MM.1S (cell line): ENCODE results near the gene RAD21L1.

Experiments
- DNase-seq: peaks from one replicate; pipeline ENCODE4 v3.0.0-alpha.2; 2015
- H2AFZ ChIP-seq: fragments of 300-600 bp; sonication (generic); 2 replicates; pipeline ENCODE4 v1.6.0; 2016; ENCODE audit warnings: antibody characterized with exemption, low read length
- H3F3A ChIP-seq: fragments of 300-600 bp; sonication (generic); 2 replicates; pipeline ENCODE4 v1.6.1; 2016; ENCODE audit warnings: mild to moderate bottlenecking, antibody characterized with exemption, low read length, moderate library complexity, mixed read lengths; ENCODE audit not compliant: insufficient read depth
- H3K27ac ChIP-seq: fragments of 300-600 bp; sonication (generic); 2 replicates; pipeline ENCODE4 v1.5.1; 2016; ENCODE audit warnings: mild to moderate bottlenecking, low read length
- H3K27me3 ChIP-seq: fragments of 300-600 bp; sonication (generic); replicated peaks from 2 replicates; pipeline ENCODE4 v1.6.0; 2016; ENCODE audit warnings: low read length; ENCODE audit not compliant: insufficient read depth
- H3K36me3 ChIP-seq: fragments of 300-600 bp; sonication (generic); replicated peaks from 2 replicates; pipeline ENCODE4 v1.6.1; 2016; ENCODE audit warnings: mild to moderate bottlenecking, low read length, mixed read lengths; ENCODE audit not compliant: insufficient read depth
- H3K4me1 ChIP-seq: fragments of 300-600 bp; sonication (generic); 2 replicates; pipeline ENCODE4 v1.6.1; 2016; ENCODE audit warnings: low read length, mixed read lengths
- H3K4me2 ChIP-seq: fragments of 300-600 bp; sonication (generic); 2 replicates; pipeline ENCODE4 v1.6.0; 2016; ENCODE audit warnings: low read depth, low read length
- H3K4me3 ChIP-seq: fragments of 300-600 bp; sonication (generic); 2 replicates; pipeline ENCODE4 v1.5.1; 2016; ENCODE audit warnings: low read length, mixed read lengths
- H3K79me2 ChIP-seq: fragments of 300-600 bp; sonication (generic); 2 replicates; pipeline ENCODE4 v1.6.1; 2016; ENCODE audit warnings: mixed run types, low read length, mixed read lengths
- H3K9ac ChIP-seq: fragments of 300-600 bp; sonication (generic); 2 replicates; pipeline ENCODE4 v1.6.1; 2016; ENCODE audit warnings: low read length, mixed read lengths
- H3K9me2 ChIP-seq: fragments of 300-600 bp; sonication (generic); replicated peaks from 2 replicates; pipeline ENCODE4 v1.6.1; 2016; ENCODE audit warnings: mild to moderate bottlenecking, low read length, mixed read lengths; ENCODE audit not compliant: insufficient read depth
- H3K9me3 ChIP-seq: fragments of 300-600 bp; sonication (generic); replicated peaks from 2 replicates; pipeline ENCODE4 v1.6.1; 2016; ENCODE audit warnings: mild to moderate bottlenecking, low read length, mixed read lengths; ENCODE audit not compliant: insufficient read depth
- H4K20me1 ChIP-seq: fragments of 300-600 bp; sonication (generic); 2 replicates; pipeline ENCODE4 v1.6.1; 2016; ENCODE audit warnings: mild to moderate bottlenecking, low read length, moderate library complexity, mixed read lengths; ENCODE audit not compliant: insufficient read depth
- CTCF ChIP-seq: fragments of 300-600 bp; sonication (generic); IDR thresholded peaks from 2 replicates; pipeline ENCODE4 v1.5.1; 2016; ENCODE audit warnings: antibody characterized with exemption, low read length, mixed read lengths
- EZH2 ChIP-seq: fragments of 300-600 bp; sonication (generic); optimal IDR thresholded peaks from 2 replicates; pipeline ENCODE3; 2017; ENCODE audit warnings: low read depth, mild to moderate bottlenecking, antibody characterized with exemption, low read length, mixed read lengths
- EZH2phosphoT487 ChIP-seq: fragments of 300-600 bp; sonication (generic); IDR thresholded peaks from 2 replicates; pipeline ENCODE4 v1.6.1; 2018; ENCODE audit warnings: antibody characterized with exemption, low read length

The RAD21L1 gene

DNA sequence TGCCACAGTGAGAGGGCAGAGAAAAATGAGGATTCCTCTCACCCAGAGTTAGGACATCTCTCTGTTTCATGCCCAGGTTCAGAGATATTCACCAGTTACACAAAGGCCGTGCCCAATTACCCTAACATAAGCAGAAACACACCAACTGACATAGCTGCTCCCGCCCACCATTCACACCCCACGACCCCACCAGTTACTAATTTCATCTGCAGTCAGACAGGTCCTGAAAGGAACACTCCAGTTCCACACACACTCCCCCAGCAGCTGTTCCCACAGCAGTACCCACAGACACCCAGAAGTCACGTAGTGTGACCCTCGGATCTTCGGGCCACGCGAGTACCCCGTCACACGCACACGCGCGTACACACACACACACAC, 41.6 kb upstream of the RAD21L1 start:
- Histone ChIP-seq H3K9me3 (no peaks in the 10 kb centered on the region), H3K9ac (no peak overlapping the region), H3K27me3 (no peaks in the 10 kb centered on the region), H3K27ac (no peak overlapping the region), H3K79me2 (no peaks in the 10 kb centered on the region), H3K4me2 (no peak overlapping the region), H3K4me1 (peaks cover 4% of the 10 kb centered on the region; the same call in 1 of the 2 replicates), H3F3A (no peaks in the 10 kb centered on the region), H3K9me2 (no peaks in the 10 kb centered on the region), H3K36me3 (no peaks in the 10 kb centered on the region), H3K4me3 (no peak overlapping the region), H4K20me1 (no peaks in the 10 kb centered on the region), H2AFZ (no peak overlapping the region)
- TF ChIP-seq CTCF: no peak
- TF ChIP-seq EZH2: no peak
- TF ChIP-seq EZH2phosphoT487: no peak
- DNase-seq: no peak

- H2AFZ ChIP-seq: peak within 1 kb of the TSS; percentile 36; the same call in 1 of the 2 replicates
- peaks cover 4% of the 10 kb centered on the region; the same call in 1 of the 2 replicates for H3K4me1 ChIP-seq
- H3K9me3 ChIP-seq: no peaks in the 10 kb centered on the region
- no peaks in the 10 kb centered on the region for H3K36me3 ChIP-seq
- no peaks in the 10 kb centered on the region for H3F3A ChIP-seq
- H4K20me1 ChIP-seq: no peaks in the 10 kb centered on the region
- DNase-seq: no peak
- H3K79me2 ChIP-seq: no peaks in the 10 kb centered on the region
- no peak within 1 kb of the TSS for H3K27ac ChIP-seq
- H3K27me3 ChIP-seq: no peaks in the 10 kb centered on the region
- no peaks in the 10 kb centered on the region for H3K9me2 ChIP-seq
- no peak within 1 kb of the TSS for H3K9ac ChIP-seq
- TF ChIP-seq EZH2: no peak
- TF ChIP-seq EZH2phosphoT487: no peak
- no peak for TF ChIP-seq CTCF
- peak within 1 kb of the TSS; percentile 42 for H3K4me3 ChIP-seq
- peak within 1 kb of the TSS; percentile 70 for H3K4me2 ChIP-seq
These were observed 41.1 kb upstream of the RAD21L1 start, which contains the start of gene TMEM74B for GRCh38 chr20:1184638-1185315. Gene TMEM74B (minus strand): TSS chr20:1184981. CDS start chr20:1183801, 1,180 bp downstream.

- H4K20me1 ChIP-seq: no peaks in the 10 kb centered on the region
- H3K9me3 ChIP-seq: no peaks in the 10 kb centered on the region
- no peak for DNase-seq
- H3K4me2 ChIP-seq: peak overlapping the region; percentile 70
- H3F3A ChIP-seq: no peaks in the 10 kb centered on the region
- H3K36me3 ChIP-seq: no peaks in the 10 kb centered on the region
- no peaks in the 10 kb centered on the region for H3K27me3 ChIP-seq
- H3K4me3 ChIP-seq: peak overlapping the region; percentile 42; the same call in 1 of the 2 replicates
- H3K4me1 ChIP-seq: peaks cover 4% of the 10 kb centered on the region; the same call in 1 of the 2 replicates
- no peak overlapping the region for H3K9ac ChIP-seq
- H3K27ac ChIP-seq: no peak overlapping the region
- no peak for TF ChIP-seq EZH2
- no peak for TF ChIP-seq EZH2phosphoT487
- TF ChIP-seq CTCF: no peak
- no peak overlapping the region for H2AFZ ChIP-seq
- H3K79me2 ChIP-seq: no peaks in the 10 kb centered on the region
- no peaks in the 10 kb centered on the region for H3K9me2 ChIP-seq
These were observed 40.5 kb upstream of the RAD21L1 start for GRCh38 chr20:1185316-1185741.
